ENCODE data around the gene ITGB5.

ITGB5 gene

GRCh38 chr3:124860599-124860998, 26.6 kb downstream of the ITGB5 start:
- peak; percentile 95 for DNase-seq (ENCODE audit: low spot score)

GRCh38 chr3:124859025-124859424, 28.1 kb downstream of the ITGB5 start:
- DNase-seq (ENCODE audit: low spot score), result peak; percentile 56

- peak; percentile 44 for DNase-seq (ENCODE audit: low spot score)
Measured at GRCh38 chr3:124858275-124858674, 28.9 kb downstream of the ITGB5 start.

GRCh38 chr3:124856677-124857076, 30.5 kb downstream of the ITGB5 start:
- no peak for DNase-seq (ENCODE audit: low spot score)

GRCh38 chr3:124854009-124854408, 33.2 kb downstream of the ITGB5 start:
- DNase-seq (ENCODE audit: low spot score), result no peak

GRCh38 chr3:124853446-124853845, 33.7 kb downstream of the ITGB5 start:
- no peak for DNase-seq (ENCODE audit: low spot score)

GRCh38 chr3:124851905-124852304, 35.3 kb downstream of the ITGB5 start:
- no peak for DNase-seq (ENCODE audit: low spot score)

- no peak for DNase-seq (ENCODE audit: low spot score)
Measured at GRCh38 chr3:124851136-124851535, 36.0 kb downstream of the ITGB5 start.

- peak; percentile 82 for DNase-seq (ENCODE audit: low spot score)
Measured at GRCh38 chr3:124850633-124851032, 36.5 kb downstream of the ITGB5 start.

- DNase-seq (ENCODE audit: low spot score), result no peak
Measured at GRCh38 chr3:124850212-124850611, 37.0 kb downstream of the ITGB5 start.

- no peak for DNase-seq (ENCODE audit: low spot score)
Measured at GRCh38 chr3:124848300-124848699, 38.9 kb downstream of the ITGB5 start.

- no peak for DNase-seq (ENCODE audit: low spot score)
Measured at GRCh38 chr3:124847863-124848262, 39.3 kb downstream of the ITGB5 start.

- DNase-seq (ENCODE audit: low spot score), result no peak
Measured at GRCh38 chr3:124847051-124847450, 40.1 kb downstream of the ITGB5 start.

- peak; percentile 61 for DNase-seq (ENCODE audit: low spot score)
Measured at GRCh38 chr3:124846189-124846588, 41.0 kb downstream of the ITGB5 start.

- DNase-seq (ENCODE audit: low spot score), result peak; percentile 84
Measured at GRCh38 chr3:124845406-124845805, 41.8 kb downstream of the ITGB5 start.

GRCh38 chr3:124843506-124844177, 43.5 kb downstream of the ITGB5 start:
- DNase-seq (ENCODE audit: low spot score), result no peak

GRCh38 chr3:124843047-124843446, 44.1 kb downstream of the ITGB5 start:
- DNase-seq (ENCODE audit: low spot score), result no peak

GRCh38 chr3:124841517-124841916, 45.6 kb downstream of the ITGB5 start:
- no peak for DNase-seq (ENCODE audit: low spot score)

GRCh38 chr3:124840331-124840730, 46.8 kb downstream of the ITGB5 start:
- DNase-seq (ENCODE audit: low spot score), result no peak

GRCh38 chr3:124839896-124840295, 47.3 kb downstream of the ITGB5 start:
- no peak for DNase-seq (ENCODE audit: low spot score)

GRCh38 chr3:124838963-124839362, 48.2 kb downstream of the ITGB5 start:
- DNase-seq (ENCODE audit: low spot score), result no peak

- peak; percentile 66 for DNase-seq (ENCODE audit: low spot score)
Measured at GRCh38 chr3:124837730-124838186, 49.4 kb downstream of the ITGB5 start.

- DNase-seq (ENCODE audit: low spot score), result no peak
Measured at GRCh38 chr3:124837065-124837464, 50.1 kb downstream of the ITGB5 start.

- DNase-seq (ENCODE audit: low spot score), result no peak
Measured at GRCh38 chr3:124836448-124836847, 50.7 kb downstream of the ITGB5 start.

Measured in AG08395 (cell line).